Transverse colon (tissue), 4 donors: ENCODE measurements around the gene HSBP1L1. TPM values are rescaled to one million over a fixed set of nuclear protein-coding genes. Genes with fewer than 3 reads are reported as not detected.

ENCODE experiments used
- DNase-seq: peaks from one replicate; pipeline ENCODE4 v3.0.0-alpha.2; 2019
- H3K27ac ChIP-seq, 4 donors: fragments of 200-600 bp; sonication (generic); 2 replicates each; pipeline ENCODE4 v1.5.1; 2016 to 2018; ENCODE audit warnings: inconsistent platforms in 4 of 4
- H3K27me3 ChIP-seq: fragments of 200-600 bp; sonication (generic); 2 replicates; pipeline ENCODE4 v1.5.1; 2017; ENCODE audit warnings: inconsistent platforms
- H3K36me3 ChIP-seq, 4 donors: fragments of 200-600 bp; sonication (generic); 2 replicates each; pipeline ENCODE4 v1.5.1; 2017 to 2019; ENCODE audit warnings: inconsistent platforms in 4 of 4
- H3K4me1 ChIP-seq, 4 donors: fragments of 200-600 bp; sonication (generic); 2 replicates each; pipeline ENCODE4 v1.5.1; 2017 to 2020; ENCODE audit warnings: inconsistent platforms in 4 of 4
- H3K4me3 ChIP-seq, 4 donors: fragments of 200-600 bp; sonication (generic); 1 replicate in 1 of 4; 2 replicates in 3 of 4; pipeline versions ENCODE4 v1.5.1 to v1.6.1; 2017 to 2019; ENCODE audit warnings: inconsistent platforms in 4 of 4
- H3K9me3 ChIP-seq, 2 donors: fragments of 200-600 bp; sonication (generic); 2 replicates each; pipeline ENCODE4 v1.5.1; 2017 to 2019; ENCODE audit warnings: inconsistent platforms in 2 of 2
- EP300 ChIP-seq: sonication (generic); formaldehyde crosslinking; IDR thresholded peaks from one replicate; pipeline ENCODE4 v1.6.1; 2017; ENCODE audit warnings: antibody characterized with exemption, low read depth
- POLR2A ChIP-seq: fragments of 450-650 bp; IDR thresholded peaks from one replicate; pipeline ENCODE4 v1.6.1; 2016; ENCODE audit warnings: antibody characterized with exemption, mild to moderate bottlenecking, moderate library complexity
- POLR2AphosphoS5 ChIP-seq, 3 donors: sonication (generic); formaldehyde crosslinking; IDR thresholded peaks; one replicate each; pipeline ENCODE4 v1.6.1; 2016; ENCODE audit warnings: antibody characterized with exemption in 3 of 3
- WGBS, 2 donors: methylation state at CpG; one replicate each; pipeline ENCODE4 v1.1.5; 2018; ENCODE audit warnings: low coverage in 1 of 2; 5-methylcytosine and 5-hydroxymethylcytosine counted together
- in situ Hi-C, 4 donors: fragments of 200-750 bp; cut with MboI; loops; one replicate each; pipeline versions ENCODE4 v1.15.0 to v1.15.1; 2017; ENCODE audit warnings: low sequenced_read_pairs in 3 of 4, low pct_ligation_motif_present in 1 of 4, low pct_unique_long_range_greater_than_20kb in 1 of 4
- intact Hi-C: fragments of 100-400 bp; cut with DNase I; formaldehyde crosslinking; loops from one replicate; pipeline ENCODE4 v1.15.1; 2023; ENCODE audit warnings: low total_unique reads
- total RNA-seq, 4 donors: library from RNA; depleted of rRNA; stranded (reverse); fragments of >200 nt; gene quantifications; one replicate each; pipeline ENCODE4 v1.1.0, GENCODE V29; 2016
- TF ChIP-seq, protein P1 (sequence below), 5 experiments: fragments of 200-600 bp in 3 of 5; fragments of 450-650 bp in 2 of 5; sonication (generic) in 3 of 5; IDR thresholded peaks; 1 replicate in 2 of 5; 2 replicates in 3 of 5; pipeline ENCODE4 v1.5.1; 2016 to 2017; ENCODE audit warnings: antibody characterized with exemption in 5 of 5, inconsistent platforms in 3 of 5, mild to moderate bottlenecking in 2 of 5, moderate library complexity in 1 of 5

The HSBP1L1 gene
- total RNA-seq, 4 donors from 2014 or later = 48.4 to 211 (median 109) TPM

DNA sequence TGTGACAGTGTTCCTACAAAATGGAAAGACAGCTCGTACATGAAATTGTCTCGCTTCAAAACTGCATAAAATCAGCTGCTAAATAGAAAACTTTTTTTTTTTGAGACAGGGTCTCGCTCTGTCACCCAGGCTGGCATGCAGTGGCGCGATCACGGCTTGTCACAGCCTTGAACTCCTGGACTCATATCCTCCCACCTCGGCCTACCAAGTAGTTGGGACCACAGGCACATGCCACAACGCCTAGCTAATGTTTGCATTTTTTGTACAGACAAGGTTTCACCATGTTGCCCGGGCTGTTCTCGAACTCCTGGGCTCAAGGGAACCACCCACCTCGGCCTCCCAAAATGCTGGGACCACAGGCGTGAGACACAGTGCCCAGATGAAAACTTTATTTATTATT lies 20.7 kb downstream of the HSBP1L1 start:
- no peaks in the 10 kb centered on the region for H3K9me3 ChIP-seq
- 88 to 95% methylated on average over 8 to 12 of the region's 12 CpGs for WGBS, 2 donors
- H3K4me1 ChIP-seq = peaks cover 4 to 35% (median 25%) of the 10 kb centered on the region in 4 donors
- DNase-seq = no peak
- intact Hi-C loops = loop anchor here (5.0 kb wide), 2 partner anchors 33 to 223 kb away; partner anchors contain the start of gene SLC66A2
- H3K27me3 ChIP-seq = no peaks in the 10 kb centered on the region
- in situ Hi-C loops = no loop called here
- no peak overlapping the region for H3K4me3 ChIP-seq
- no peak for TF ChIP-seq POLR2A
- H3K27ac ChIP-seq = no peak overlapping the region
- no peaks in the 10 kb centered on the region for H3K36me3 ChIP-seq

DNA sequence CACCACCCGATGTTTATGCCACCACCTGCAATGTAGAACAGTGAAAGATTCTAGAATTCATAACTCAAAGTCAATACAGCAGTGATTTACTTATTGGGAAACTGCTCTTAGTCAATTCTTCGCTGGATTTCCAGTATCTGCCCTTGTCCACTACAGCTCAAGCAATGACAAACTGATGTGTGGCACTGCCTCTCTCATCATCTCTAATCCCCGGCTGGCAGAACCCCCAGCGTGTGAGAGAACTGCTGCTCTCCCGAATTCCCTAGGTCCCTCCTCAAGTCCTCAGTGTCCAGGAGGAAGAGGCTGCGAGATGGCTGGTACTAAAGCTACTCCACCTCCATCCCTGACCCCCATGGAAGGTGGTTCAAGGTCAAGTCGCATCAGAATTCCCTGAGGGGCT lies 22.3 kb downstream of the HSBP1L1 start:
- peak overlapping the region in 2 of 4 donors; percentile 74 to 91 for H3K4me3 ChIP-seq
- in situ Hi-C loops = no loop called here

DNA sequence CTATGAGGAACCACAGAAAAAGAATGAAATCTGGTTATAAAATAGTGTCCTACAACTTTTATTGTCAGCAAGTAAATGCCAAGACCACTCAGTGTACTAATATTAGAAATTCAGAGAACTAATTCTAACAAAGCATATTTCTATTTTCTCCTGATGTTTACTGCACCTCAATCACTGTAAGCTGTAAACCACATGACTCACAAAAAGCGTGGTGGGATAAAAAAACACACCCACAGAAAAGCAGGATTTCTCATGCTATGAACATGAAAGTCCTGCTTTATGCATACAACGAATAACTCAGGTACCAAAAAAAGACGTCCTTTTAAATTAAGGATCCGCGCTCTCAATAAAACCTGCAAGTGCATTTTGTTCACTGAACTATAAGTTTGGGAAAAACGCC lies 23.1 kb downstream of the HSBP1L1 start:
- in situ Hi-C loops (no loop called here), intact Hi-C loops (loop anchor here (5.0 kb wide), 2 partner anchors 35 to 225 kb away; partner anchors contain the start of gene SLC66A2)
- Histone ChIP-seq H3K4me3 (peak overlapping the region; percentile 57 to 91 (median 78)), H3K9me3 (no peaks in the 10 kb centered on the region), H3K27me3 (no peaks in the 10 kb centered on the region), H3K36me3 (no peaks in the 10 kb centered on the region), H3K27ac (peak overlapping the region; percentile 92 to 96 (median 94)), H3K4me1 (peaks cover 4 to 35% (median 25%) of the 10 kb centered on the region in 4 donors)
- DNase-seq = no peak
- TF ChIP-seq POLR2A (no peak), EP300 (no peak), POLR2AphosphoS5 (IDR thresholded peaks at IDR 0.05) (no peak)
- TF ChIP-seq, protein P1, sequence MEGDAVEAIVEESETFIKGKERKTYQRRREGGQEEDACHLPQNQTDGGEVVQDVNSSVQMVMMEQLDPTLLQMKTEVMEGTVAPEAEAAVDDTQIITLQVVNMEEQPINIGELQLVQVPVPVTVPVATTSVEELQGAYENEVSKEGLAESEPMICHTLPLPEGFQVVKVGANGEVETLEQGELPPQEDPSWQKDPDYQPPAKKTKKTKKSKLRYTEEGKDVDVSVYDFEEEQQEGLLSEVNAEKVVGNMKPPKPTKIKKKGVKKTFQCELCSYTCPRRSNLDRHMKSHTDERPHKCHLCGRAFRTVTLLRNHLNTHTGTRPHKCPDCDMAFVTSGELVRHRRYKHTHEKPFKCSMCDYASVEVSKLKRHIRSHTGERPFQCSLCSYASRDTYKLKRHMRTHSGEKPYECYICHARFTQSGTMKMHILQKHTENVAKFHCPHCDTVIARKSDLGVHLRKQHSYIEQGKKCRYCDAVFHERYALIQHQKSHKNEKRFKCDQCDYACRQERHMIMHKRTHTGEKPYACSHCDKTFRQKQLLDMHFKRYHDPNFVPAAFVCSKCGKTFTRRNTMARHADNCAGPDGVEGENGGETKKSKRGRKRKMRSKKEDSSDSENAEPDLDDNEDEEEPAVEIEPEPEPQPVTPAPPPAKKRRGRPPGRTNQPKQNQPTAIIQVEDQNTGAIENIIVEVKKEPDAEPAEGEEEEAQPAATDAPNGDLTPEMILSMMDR (IDR thresholded peaks at IDR 0.05) = no peak
- 1 to 3% methylated on average over 6 of the region's 6 CpGs for WGBS, 2 donors

More for the DNA sequence above, 22.3 kb downstream of the HSBP1L1 start:
- no peaks in the 10 kb centered on the region for H3K36me3 ChIP-seq
- TF ChIP-seq, protein P1 (IDR thresholded peaks at IDR 0.05) = no peak
- no peak for TF ChIP-seq POLR2A
- TF ChIP-seq EP300 = no peak
- TF ChIP-seq POLR2AphosphoS5 (IDR thresholded peaks at IDR 0.05) = no peak
- H3K27me3 ChIP-seq = no peaks in the 10 kb centered on the region
- peaks cover 4 to 35% (median 25%) of the 10 kb centered on the region in 4 donors for H3K4me1 ChIP-seq
- H3K9me3 ChIP-seq = no peaks in the 10 kb centered on the region
- 37 to 53% methylated on average over 2 to 7 of the region's 7 CpGs for WGBS, 2 donors
- no peak for DNase-seq
- peak overlapping the region in 3 of 4 donors; percentile 92 to 96 (median 95) for H3K27ac ChIP-seq
- intact Hi-C loops = loop anchor here (5.0 kb wide), 2 partner anchors 34 to 224 kb away; partner anchors contain the start of gene SLC66A2

DNA sequence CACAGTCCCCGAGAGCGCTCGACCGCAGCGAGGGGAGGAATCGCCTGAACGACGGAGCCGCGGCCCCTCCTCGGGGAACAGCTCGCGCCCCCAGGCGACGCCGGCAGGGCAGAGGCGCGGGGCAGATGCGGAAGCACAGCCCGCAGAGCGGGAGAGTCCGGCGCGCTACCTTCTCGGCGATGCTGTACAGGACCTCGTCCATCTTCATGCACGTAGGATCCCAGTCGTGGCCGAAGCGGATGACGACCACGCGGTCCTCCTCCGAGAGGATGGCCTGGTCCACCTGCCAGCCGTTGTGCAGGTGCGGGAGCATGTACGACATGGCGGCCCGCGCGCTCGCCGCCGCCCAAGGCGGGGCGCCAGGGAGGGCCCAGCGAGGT lies 23.6 kb downstream of the HSBP1L1 start:
- 1% methylated on average over 30 of the region's 48 CpGs; no CpG with 5 or more reads in 1 of the 2 donors for WGBS, 2 donors
- intact Hi-C loops = loop anchor here (5.0 kb wide), 2 partner anchors 36 to 226 kb away; partner anchors contain the start of gene SLC66A2

More for the DNA sequence above, 23.6 kb downstream of the HSBP1L1 start:
- Histone ChIP-seq H3K27ac (peak overlapping the region; percentile 92 to 96 (median 94)), H3K4me1 (peaks cover 4 to 33% (median 23%) of the 10 kb centered on the region in 4 donors), H3K4me3 (peak overlapping the region; percentile 57 to 91 (median 78)), H3K9me3 (no peaks in the 10 kb centered on the region), H3K27me3 (no peaks in the 10 kb centered on the region), H3K36me3 (no peaks in the 10 kb centered on the region)
- no peak for TF ChIP-seq EP300
- TF ChIP-seq, protein P1 (IDR thresholded peaks at IDR 0.05) = peak in 3 of 5 experiments; percentile 26 to 41 (median 31)
- peak; percentile 66 for DNase-seq
- in situ Hi-C loops = no loop called here
